ENCODE measurements around the gene ARHGAP12.

Gene ARHGAP12

DNA sequence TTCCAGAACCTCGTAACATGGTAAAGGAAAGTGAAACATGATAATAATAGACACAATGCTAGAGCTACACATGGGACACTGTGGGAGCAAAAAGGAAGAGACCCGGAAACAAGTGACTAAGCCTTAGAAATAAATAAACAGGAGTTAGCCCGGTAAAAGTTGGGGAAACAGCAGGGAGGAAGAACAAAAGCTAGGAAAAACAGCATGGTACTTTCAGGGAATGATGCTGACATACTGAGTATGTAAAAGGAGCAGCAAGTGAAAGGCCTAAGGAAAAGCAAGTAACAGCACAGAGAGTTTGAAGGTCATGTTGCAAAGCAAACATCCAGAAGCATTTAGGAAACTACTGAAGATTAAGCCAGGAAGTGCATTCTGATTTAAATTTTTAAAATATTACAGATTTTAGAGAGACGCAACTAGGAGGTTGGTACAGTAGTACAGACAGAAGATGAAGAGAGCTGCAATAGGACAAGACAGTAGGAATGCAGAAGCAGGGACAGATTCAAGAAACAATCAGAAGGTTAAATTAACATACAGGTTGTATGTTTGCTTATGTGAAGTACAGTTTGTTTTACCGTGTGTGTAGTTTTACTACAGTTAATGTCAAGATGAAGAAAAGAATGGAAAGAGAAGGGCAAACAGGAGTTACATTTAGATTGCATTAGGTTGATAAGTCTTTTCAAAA is 63.7 kb downstream of the ARHGAP12 start:
- Histone ChIP-seq H3K79me2 (ENCODE audit: insufficient read depth, low read length) (peaks cover 5% of the 10 kb centered on the region; the same call in 1 of the 2 replicates), H3K27ac (ENCODE audit: low read length) (no peak overlapping the region), H3K4me2 (ENCODE audit: insufficient read depth, low read length) (no peak overlapping the region), H3K9ac (ENCODE audit: low read depth, low read length) (no peak overlapping the region), H4K20me1 (ENCODE audit: insufficient read depth, low read length) (no peaks in the 10 kb centered on the region; the same call in 1 of the 2 replicates), H3K4me1 (ENCODE audit: insufficient read depth, low read length) (no peaks in the 10 kb centered on the region), H3K9me3 (ENCODE audit: insufficient read depth, low read length, severe bottlenecking) (no peaks in the 10 kb centered on the region), H3K36me3 (ENCODE audit: insufficient read depth, low read length) (peaks cover 15% of the 10 kb centered on the region), H3K27me3 (ENCODE audit: insufficient read depth, low read length, poor library complexity) (no peaks in the 10 kb centered on the region), H3K4me3 (ENCODE audit: low read depth in 1 of 2, low read length in 2 of 2) (no peak overlapping the region), H2AFZ (ENCODE audit: low read depth, low read length) (no peak overlapping the region)
- no peak for DNase-seq
- no peak for ATAC-seq (ENCODE audit: insufficient read depth, low read depth)
- TF ChIP-seq, protein P1, sequence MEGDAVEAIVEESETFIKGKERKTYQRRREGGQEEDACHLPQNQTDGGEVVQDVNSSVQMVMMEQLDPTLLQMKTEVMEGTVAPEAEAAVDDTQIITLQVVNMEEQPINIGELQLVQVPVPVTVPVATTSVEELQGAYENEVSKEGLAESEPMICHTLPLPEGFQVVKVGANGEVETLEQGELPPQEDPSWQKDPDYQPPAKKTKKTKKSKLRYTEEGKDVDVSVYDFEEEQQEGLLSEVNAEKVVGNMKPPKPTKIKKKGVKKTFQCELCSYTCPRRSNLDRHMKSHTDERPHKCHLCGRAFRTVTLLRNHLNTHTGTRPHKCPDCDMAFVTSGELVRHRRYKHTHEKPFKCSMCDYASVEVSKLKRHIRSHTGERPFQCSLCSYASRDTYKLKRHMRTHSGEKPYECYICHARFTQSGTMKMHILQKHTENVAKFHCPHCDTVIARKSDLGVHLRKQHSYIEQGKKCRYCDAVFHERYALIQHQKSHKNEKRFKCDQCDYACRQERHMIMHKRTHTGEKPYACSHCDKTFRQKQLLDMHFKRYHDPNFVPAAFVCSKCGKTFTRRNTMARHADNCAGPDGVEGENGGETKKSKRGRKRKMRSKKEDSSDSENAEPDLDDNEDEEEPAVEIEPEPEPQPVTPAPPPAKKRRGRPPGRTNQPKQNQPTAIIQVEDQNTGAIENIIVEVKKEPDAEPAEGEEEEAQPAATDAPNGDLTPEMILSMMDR (IDR thresholded peaks at IDR 0.05; ENCODE audit: borderline replicate concordance, extremely low read depth, low read length, poor library complexity, severe bottlenecking), result no peak
- no peak for TF ChIP-seq EZH2 (IDR thresholded peaks at IDR 0.05; ENCODE audit: borderline replicate concordance, low read depth, low read length, severe bottlenecking)

DNA sequence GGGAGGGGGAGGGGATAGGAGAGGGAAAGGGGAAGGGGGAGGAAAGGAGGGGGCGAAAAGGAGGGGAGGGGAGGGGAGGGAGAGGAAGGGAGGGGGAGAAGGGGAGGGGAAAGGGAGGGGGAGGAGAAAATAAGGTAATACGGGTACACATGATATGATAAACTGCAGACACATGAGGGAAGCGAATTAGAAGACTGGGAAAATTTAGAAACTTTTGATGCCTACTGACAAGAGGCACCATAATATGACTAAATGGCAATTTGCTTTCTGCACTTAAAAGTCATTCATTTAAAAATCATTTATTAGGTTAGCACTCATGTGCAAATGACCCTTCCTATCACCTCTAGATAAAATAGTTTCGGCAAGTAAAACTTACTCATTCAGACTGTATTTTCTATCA is 73.6 kb downstream of the ARHGAP12 start:
- Histone ChIP-seq H4K20me1 (ENCODE audit: insufficient read depth, low read length) (no peaks in the 10 kb centered on the region), H3K27me3 (ENCODE audit: insufficient read depth, low read length, poor library complexity) (no peaks in the 10 kb centered on the region), H2AFZ (ENCODE audit: low read depth, low read length) (no peak overlapping the region), H3K79me2 (ENCODE audit: insufficient read depth, low read length) (no peaks in the 10 kb centered on the region), H3K27ac (ENCODE audit: low read length) (no peak overlapping the region), H3K4me1 (ENCODE audit: insufficient read depth, low read length) (no peaks in the 10 kb centered on the region), H3K4me3 (ENCODE audit: low read depth in 1 of 2, low read length in 2 of 2) (no peak overlapping the region), H3K9me3 (ENCODE audit: insufficient read depth, low read length, severe bottlenecking) (no peaks in the 10 kb centered on the region), H3K4me2 (ENCODE audit: insufficient read depth, low read length) (no peak overlapping the region), H3K9ac (ENCODE audit: low read depth, low read length) (no peak overlapping the region), H3K36me3 (ENCODE audit: insufficient read depth, low read length) (peaks cover 12% of the 10 kb centered on the region)
- TF ChIP-seq, protein P1 (IDR thresholded peaks at IDR 0.05; ENCODE audit: borderline replicate concordance, extremely low read depth, low read length, poor library complexity, severe bottlenecking), result no peak
- no peak for TF ChIP-seq EZH2 (IDR thresholded peaks at IDR 0.05; ENCODE audit: borderline replicate concordance, low read depth, low read length, severe bottlenecking)
- no peak for ATAC-seq (ENCODE audit: insufficient read depth, low read depth)
- no peak for DNase-seq

DNA sequence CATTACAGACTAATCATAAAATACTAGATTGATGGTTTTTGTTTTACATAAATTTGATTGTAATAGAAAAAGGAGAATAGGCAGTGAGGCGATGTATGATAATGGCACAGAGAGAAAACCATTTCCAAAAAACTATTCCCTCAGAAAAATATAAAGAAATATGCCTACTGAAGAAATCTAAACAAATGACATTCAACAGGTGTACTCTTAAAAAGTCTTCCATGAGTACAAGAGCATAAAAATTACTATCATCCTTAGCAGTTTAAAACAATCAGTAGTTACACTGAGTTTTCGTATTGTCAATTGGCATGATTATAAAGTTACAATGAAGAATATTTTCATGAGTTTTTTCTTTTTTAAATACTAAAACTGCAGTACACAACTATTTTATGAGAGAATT is 75.0 kb downstream of the ARHGAP12 start:
- Histone ChIP-seq H3K4me3 (ENCODE audit: low read depth in 1 of 2, low read length in 2 of 2) (no peak overlapping the region), H3K27me3 (ENCODE audit: insufficient read depth, low read length, poor library complexity) (no peaks in the 10 kb centered on the region), H2AFZ (ENCODE audit: low read depth, low read length) (no peak overlapping the region), H3K4me2 (ENCODE audit: insufficient read depth, low read length) (no peak overlapping the region), H3K27ac (ENCODE audit: low read length) (no peak overlapping the region), H4K20me1 (ENCODE audit: insufficient read depth, low read length) (no peaks in the 10 kb centered on the region), H3K4me1 (ENCODE audit: insufficient read depth, low read length) (no peaks in the 10 kb centered on the region), H3K79me2 (ENCODE audit: insufficient read depth, low read length) (no peaks in the 10 kb centered on the region), H3K9ac (ENCODE audit: low read depth, low read length) (no peak overlapping the region), H3K9me3 (ENCODE audit: insufficient read depth, low read length, severe bottlenecking) (no peaks in the 10 kb centered on the region), H3K36me3 (ENCODE audit: insufficient read depth, low read length) (peaks cover 3% of the 10 kb centered on the region; the same call in 1 of the 2 replicates)
- no peak for ATAC-seq (ENCODE audit: insufficient read depth, low read depth)
- no peak for TF ChIP-seq EZH2 (IDR thresholded peaks at IDR 0.05; ENCODE audit: borderline replicate concordance, low read depth, low read length, severe bottlenecking)
- TF ChIP-seq, protein P1 (IDR thresholded peaks at IDR 0.05; ENCODE audit: borderline replicate concordance, extremely low read depth, low read length, poor library complexity, severe bottlenecking), result no peak
- DNase-seq, result no peak

Measured in DND-41 (cell line).